Mesothelial cell of epicardium (in vitro differentiated cells): ENCODE data around the gene WDR45B. TPM values are rescaled to one million over a fixed set of nuclear protein-coding genes. Genes with fewer than 3 reads are reported as not detected.
A peak's percentile ranks its signal among the peaks of the same experiment; 100 is the strongest.

Source experiments
- DNase-seq, 2 experiments: peaks; one replicate each; pipeline ENCODE4 v3.0.0; 2021; ENCODE audit warnings: low spot score in 2 of 2; ENCODE audit not compliant: unreplicated experiment in 2 of 2
- H3K27ac Mint-ChIP-seq: 2 replicates; pipeline ENCODE4 v1.8.0; 2021; ENCODE audit warnings: mixed read lengths
- H3K27me3 Mint-ChIP-seq: 2 replicates; pipeline ENCODE4 v1.8.0; 2021; ENCODE audit warnings: low read depth, mixed read lengths
- H3K36me3 Mint-ChIP-seq: 2 replicates; pipeline ENCODE4 v1.8.0; 2021; ENCODE audit warnings: mixed read lengths
- H3K4me1 Mint-ChIP-seq: 2 replicates; pipeline ENCODE4 v1.8.0; 2021; ENCODE audit warnings: mixed read lengths
- H3K4me3 Mint-ChIP-seq: 2 replicates; pipeline ENCODE4 v1.8.0; 2021; ENCODE audit warnings: mild to moderate bottlenecking, moderate library complexity, mixed read lengths
- H3K9me3 Mint-ChIP-seq: 2 replicates; pipeline ENCODE4 v1.8.0; 2021; ENCODE audit warnings: mixed read lengths
- total RNA-seq: library from RNA; stranded (reverse); gene quantifications from 3 replicates; pipeline ENCODE4 v1.2.1, GENCODE V29; 2021
- TF ChIP-seq, protein P1 (sequence below): fragments of 200-600 bp; sonication (generic); IDR thresholded peaks from one replicate; pipeline ENCODE4 v1.5.0; 2021; ENCODE audit warnings: antibody characterized with exemption; ENCODE audit not compliant: unreplicated experiment

The WDR45B gene
- total RNA-seq, 1 donor from 2014 or later = 92.3 TPM

DNA sequence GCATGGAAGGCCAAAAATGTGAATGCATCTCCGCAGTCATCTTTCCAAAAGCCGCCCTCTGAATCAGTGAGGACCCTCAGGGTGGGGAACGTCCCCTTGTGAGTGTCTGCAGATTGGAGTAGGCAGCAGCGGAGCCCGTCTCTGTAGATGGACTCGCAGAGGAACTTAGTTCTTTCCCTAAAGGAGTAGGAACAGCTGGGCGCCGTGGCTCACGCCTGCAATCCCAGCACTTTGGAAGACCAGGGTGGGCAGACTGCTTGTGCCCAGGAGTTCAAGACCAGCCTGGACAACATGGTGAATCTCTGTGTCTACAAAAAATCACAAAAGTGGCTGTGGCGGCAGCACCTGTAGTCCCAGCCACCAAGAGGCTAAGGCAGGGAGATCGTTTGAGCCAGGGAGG lies 53.7 kb downstream of the WDR45B start:
- Mint-ChIP-seq H3K9me3 (no peaks in the 10 kb centered on the region), H3K27ac (peak overlapping the region; percentile 96), H3K4me3 (peak overlapping the region; percentile 49), H3K4me1 (peaks cover 24% of the 10 kb centered on the region), H3K27me3 (no peaks in the 10 kb centered on the region), H3K36me3 (peaks cover 14% of the 10 kb centered on the region)
- TF ChIP-seq, protein P1, sequence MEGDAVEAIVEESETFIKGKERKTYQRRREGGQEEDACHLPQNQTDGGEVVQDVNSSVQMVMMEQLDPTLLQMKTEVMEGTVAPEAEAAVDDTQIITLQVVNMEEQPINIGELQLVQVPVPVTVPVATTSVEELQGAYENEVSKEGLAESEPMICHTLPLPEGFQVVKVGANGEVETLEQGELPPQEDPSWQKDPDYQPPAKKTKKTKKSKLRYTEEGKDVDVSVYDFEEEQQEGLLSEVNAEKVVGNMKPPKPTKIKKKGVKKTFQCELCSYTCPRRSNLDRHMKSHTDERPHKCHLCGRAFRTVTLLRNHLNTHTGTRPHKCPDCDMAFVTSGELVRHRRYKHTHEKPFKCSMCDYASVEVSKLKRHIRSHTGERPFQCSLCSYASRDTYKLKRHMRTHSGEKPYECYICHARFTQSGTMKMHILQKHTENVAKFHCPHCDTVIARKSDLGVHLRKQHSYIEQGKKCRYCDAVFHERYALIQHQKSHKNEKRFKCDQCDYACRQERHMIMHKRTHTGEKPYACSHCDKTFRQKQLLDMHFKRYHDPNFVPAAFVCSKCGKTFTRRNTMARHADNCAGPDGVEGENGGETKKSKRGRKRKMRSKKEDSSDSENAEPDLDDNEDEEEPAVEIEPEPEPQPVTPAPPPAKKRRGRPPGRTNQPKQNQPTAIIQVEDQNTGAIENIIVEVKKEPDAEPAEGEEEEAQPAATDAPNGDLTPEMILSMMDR = no peak
- DNase-seq = no peak

DNA sequence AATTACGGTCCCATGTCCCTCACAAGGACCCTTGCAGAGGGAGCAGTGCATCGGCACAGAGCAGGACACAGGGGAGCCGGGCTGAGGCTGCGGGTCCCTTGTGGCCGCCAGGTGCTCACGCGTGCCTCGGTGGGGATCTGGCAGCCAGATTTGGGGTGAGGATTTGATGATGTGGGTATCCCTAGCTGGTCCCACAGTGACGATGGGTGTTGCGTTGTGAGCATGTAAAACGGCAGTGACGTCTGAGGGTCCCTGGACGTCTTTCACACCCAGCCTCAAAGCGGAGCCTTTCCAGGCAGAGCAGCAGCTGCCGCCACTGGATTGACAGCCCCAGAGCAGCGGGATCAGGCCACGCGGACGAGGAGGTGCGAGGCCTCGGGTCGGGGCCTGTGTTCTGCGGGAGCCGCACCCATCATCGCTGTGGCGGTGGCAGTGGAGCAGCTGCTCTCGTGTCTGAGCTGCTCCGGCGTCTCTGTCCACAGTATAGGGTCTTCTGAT lies 54.6 kb downstream of the WDR45B start:
- H3K36me3 Mint-ChIP-seq = peaks cover 14% of the 10 kb centered on the region
- H3K4me1 Mint-ChIP-seq = peaks cover 24% of the 10 kb centered on the region
- TF ChIP-seq, protein P1 = no peak
- DNase-seq = no peak
- H3K9me3 Mint-ChIP-seq = no peaks in the 10 kb centered on the region
- H3K27me3 Mint-ChIP-seq = no peaks in the 10 kb centered on the region
- H3K27ac Mint-ChIP-seq = peak overlapping the region; percentile 96
- peak overlapping the region; percentile 67 for H3K4me3 Mint-ChIP-seq

DNA sequence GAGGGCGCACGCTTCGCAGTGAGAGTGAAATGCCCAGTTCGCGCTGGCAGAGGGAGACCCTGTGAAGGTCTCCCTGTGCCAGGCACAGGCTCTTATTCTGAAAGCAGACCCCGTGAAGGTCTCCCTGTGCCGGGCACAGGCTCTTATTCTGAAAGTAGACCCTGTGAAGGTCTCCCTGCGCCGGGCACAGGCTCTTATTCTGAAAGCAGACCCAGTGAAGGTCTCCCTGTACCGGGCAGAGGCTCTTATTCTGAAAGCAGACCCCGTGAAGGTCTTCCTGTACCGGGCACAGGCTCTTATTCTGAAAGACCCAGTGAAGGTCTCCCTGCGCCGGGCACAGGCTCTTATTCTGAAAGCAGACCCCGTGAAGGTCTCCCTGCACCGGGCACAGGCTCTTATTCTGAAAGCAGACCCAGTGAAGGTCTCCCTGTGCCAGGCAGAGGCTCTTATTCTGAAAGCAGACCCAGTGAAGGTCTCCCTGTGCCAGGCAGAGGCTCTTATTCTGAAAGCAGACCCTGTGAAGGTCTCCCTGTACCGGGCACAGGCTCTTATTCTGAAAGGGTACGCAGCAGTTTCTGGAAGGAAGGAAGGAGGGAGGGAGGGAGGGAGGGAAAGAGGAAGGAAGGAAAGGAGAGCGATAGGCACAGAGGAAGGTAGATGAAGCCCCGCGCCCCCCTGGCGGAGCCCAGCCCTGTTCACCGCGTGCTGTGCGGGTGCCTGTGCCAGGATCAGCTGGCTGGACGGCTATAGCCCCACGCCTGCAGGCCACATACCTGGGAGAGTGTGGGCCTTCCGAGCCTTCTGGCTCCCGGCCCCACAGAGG lies 55.3 kb downstream of the WDR45B start:
- peaks cover 24% of the 10 kb centered on the region for H3K4me1 Mint-ChIP-seq
- no peaks in the 10 kb centered on the region for H3K27me3 Mint-ChIP-seq
- TF ChIP-seq, protein P1 = no peak
- peaks cover 15% of the 10 kb centered on the region for H3K36me3 Mint-ChIP-seq
- peak overlapping the region; percentile 96 for H3K27ac Mint-ChIP-seq
- peak in 1 of 2 experiments; percentile 53 for DNase-seq
- peak overlapping the region; percentile 67 for H3K4me3 Mint-ChIP-seq
- no peaks in the 10 kb centered on the region for H3K9me3 Mint-ChIP-seq

GRCh38 chr17:82592289-82592766 lies 55.9 kb downstream of the WDR45B start:
- Mint-ChIP-seq H3K27me3 (no peaks in the 10 kb centered on the region), H3K4me1 (peaks cover 24% of the 10 kb centered on the region), H3K9me3 (no peaks in the 10 kb centered on the region), H3K36me3 (peaks cover 18% of the 10 kb centered on the region), H3K27ac (peak overlapping the region; percentile 96), H3K4me3 (peak overlapping the region; percentile 67)
- TF ChIP-seq, protein P1 = no peak
- DNase-seq = no peak

GRCh38 chr17:82590881-82591539 lies 57.2 kb downstream of the WDR45B start:
- Mint-ChIP-seq H3K27ac (peak overlapping the region; percentile 96), H3K9me3 (no peaks in the 10 kb centered on the region)

More at GRCh38 chr17:82590881-82591539, 57.2 kb downstream of the WDR45B start:
- peaks cover 24% of the 10 kb centered on the region for H3K4me1 Mint-ChIP-seq
- no peak overlapping the region for H3K4me3 Mint-ChIP-seq
- TF ChIP-seq, protein P1 = no peak
- no peaks in the 10 kb centered on the region for H3K27me3 Mint-ChIP-seq
- no peak for DNase-seq
- H3K36me3 Mint-ChIP-seq = peaks cover 20% of the 10 kb centered on the region
